Calu3 (cell line): ENCODE results near the gene DNAJC22. TPM values are rescaled to one million over a fixed set of nuclear protein-coding genes. Genes with fewer than 3 reads are reported as not detected.
"Not testable (repeated sequence)": the region's sequence is repeated elsewhere in the genome, so short reads cannot be mapped to it uniquely, and the experiment has no call there.

ENCODE experiments used
- BruUV-seq: library from RNA; stranded (reverse); fragments of 400-500 nt; replicated peaks from 2 replicates; lab custom pipeline; 2021; lab: Mats Ljungman, UMichigan
- CTCF ChIA-PET: fragments of 300-600 bp; sonication (Branson Sonifier 250); formaldehyde crosslinking; loops from one replicate; lab custom pipeline; 2022; ENCODE audit warnings: antibody characterized with exemption; lab: Charles Lee
- DNase-seq: peaks from one replicate; pipeline ENCODE4 v3.0.0; 2022
- H3K27ac Mint-ChIP-seq: one replicate; pipeline ENCODE4 v1.8.0; 2022; ENCODE audit warnings: mixed read lengths; ENCODE audit not compliant: unreplicated experiment
- H3K27me3 Mint-ChIP-seq: one replicate; pipeline ENCODE4 v1.8.0; 2022; ENCODE audit warnings: mixed read lengths; ENCODE audit not compliant: unreplicated experiment
- H3K36me3 Mint-ChIP-seq: one replicate; pipeline ENCODE4 v1.8.0; 2022; ENCODE audit warnings: mild to moderate bottlenecking, moderate library complexity, mixed read lengths; ENCODE audit not compliant: insufficient read depth, unreplicated experiment
- H3K4me1 Mint-ChIP-seq: one replicate; pipeline ENCODE4 v1.8.0; 2022; ENCODE audit warnings: mild to moderate bottlenecking, low read depth, mixed read lengths; ENCODE audit not compliant: unreplicated experiment
- H3K4me3 Mint-ChIP-seq: one replicate; pipeline ENCODE4 v1.8.0; 2022; ENCODE audit warnings: mild to moderate bottlenecking, low read depth, moderate library complexity, mixed read lengths; ENCODE audit not compliant: unreplicated experiment
- H3K9me3 Mint-ChIP-seq: one replicate; pipeline ENCODE4 v1.8.0; 2022; ENCODE audit warnings: low read depth, mixed read lengths; ENCODE audit not compliant: unreplicated experiment
- intact Hi-C: fragments of 100-400 bp; cut with micrococcal nuclease; formaldehyde crosslinking; loops from one replicate; pipeline ENCODE4 v1.10.0; 2022; ENCODE audit not compliant: unreplicated experiment
- total RNA-seq: library from RNA; stranded (reverse); gene quantifications from 2 replicates; pipeline ENCODE4 v1.2.3, GENCODE V29; 2022
- TF ChIP-seq, protein P1 (sequence below): fragments of 200-600 bp; IDR thresholded peaks from one replicate; pipeline ENCODE4 v1.8.0; 2022; ENCODE audit warnings: antibody characterized with exemption; ENCODE audit not compliant: unreplicated experiment

The DNAJC22 gene
- total RNA-seq, 1 experiment from 2014 or later: 9.6 TPM

DNA sequence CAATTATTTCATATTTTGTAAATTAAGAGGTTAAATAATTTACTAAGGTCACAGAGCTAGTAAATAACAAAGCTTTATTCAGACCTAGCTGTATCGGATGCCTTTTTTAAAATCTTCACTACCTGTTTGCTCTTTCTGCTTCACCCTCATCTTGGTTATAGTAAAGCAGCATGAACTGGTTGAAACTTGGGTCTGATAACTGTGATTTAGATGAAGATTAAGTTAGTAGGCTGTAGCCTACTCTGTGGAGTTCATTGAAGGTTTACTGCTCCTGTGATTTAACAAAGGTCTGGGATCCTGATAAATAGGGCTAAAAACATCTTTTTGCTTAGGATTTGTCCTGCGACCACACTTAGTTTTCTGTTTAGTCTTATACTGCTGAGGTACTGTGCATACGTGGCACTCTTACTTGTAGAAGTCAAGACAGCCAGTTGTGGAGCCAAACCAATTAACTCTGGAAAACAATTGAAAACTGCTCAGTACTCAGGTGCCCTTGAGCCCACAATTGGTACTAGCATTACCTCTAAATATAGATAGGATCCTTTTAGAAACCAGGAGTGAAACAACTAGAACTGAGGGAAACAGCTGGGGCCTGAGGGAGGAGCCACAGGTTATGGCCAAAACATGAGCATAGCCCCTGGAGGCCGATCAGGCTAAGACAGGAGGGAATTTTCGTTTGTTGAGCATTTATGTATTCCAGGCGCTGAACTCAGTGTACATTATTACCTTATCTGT is 22.9 kb downstream of the DNAJC22 start:
- intact Hi-C loops: no loop called here
- BruUV-seq: no TSS peak
- no peak overlapping the region for H3K27ac Mint-ChIP-seq

GRCh38 chr12:49370539-49370938 is 23.9 kb downstream of the DNAJC22 start:
- DNase-seq: no peak
- CTCF ChIA-PET: no interaction called here
- Mint-ChIP-seq H3K4me1 (no peaks in the 10 kb centered on the region), H3K27ac (no peak overlapping the region), H3K9me3 (no peaks in the 10 kb centered on the region), H3K27me3 (no peaks in the 10 kb centered on the region), H3K36me3 (peaks cover 24% of the 10 kb centered on the region), H3K4me3 (no peak overlapping the region)
- BruUV-seq: no TSS peak
- TF ChIP-seq, protein P1, sequence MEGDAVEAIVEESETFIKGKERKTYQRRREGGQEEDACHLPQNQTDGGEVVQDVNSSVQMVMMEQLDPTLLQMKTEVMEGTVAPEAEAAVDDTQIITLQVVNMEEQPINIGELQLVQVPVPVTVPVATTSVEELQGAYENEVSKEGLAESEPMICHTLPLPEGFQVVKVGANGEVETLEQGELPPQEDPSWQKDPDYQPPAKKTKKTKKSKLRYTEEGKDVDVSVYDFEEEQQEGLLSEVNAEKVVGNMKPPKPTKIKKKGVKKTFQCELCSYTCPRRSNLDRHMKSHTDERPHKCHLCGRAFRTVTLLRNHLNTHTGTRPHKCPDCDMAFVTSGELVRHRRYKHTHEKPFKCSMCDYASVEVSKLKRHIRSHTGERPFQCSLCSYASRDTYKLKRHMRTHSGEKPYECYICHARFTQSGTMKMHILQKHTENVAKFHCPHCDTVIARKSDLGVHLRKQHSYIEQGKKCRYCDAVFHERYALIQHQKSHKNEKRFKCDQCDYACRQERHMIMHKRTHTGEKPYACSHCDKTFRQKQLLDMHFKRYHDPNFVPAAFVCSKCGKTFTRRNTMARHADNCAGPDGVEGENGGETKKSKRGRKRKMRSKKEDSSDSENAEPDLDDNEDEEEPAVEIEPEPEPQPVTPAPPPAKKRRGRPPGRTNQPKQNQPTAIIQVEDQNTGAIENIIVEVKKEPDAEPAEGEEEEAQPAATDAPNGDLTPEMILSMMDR: no peak
- intact Hi-C loops: no loop called here

More for the DNA sequence above, 22.9 kb downstream of the DNAJC22 start:
- peaks cover 24% of the 10 kb centered on the region for H3K36me3 Mint-ChIP-seq
- H3K4me3 Mint-ChIP-seq: no peak overlapping the region
- DNase-seq: peak; percentile 28
- no peaks in the 10 kb centered on the region for H3K9me3 Mint-ChIP-seq
- TF ChIP-seq, protein P1: no peak
- H3K4me1 Mint-ChIP-seq: no peaks in the 10 kb centered on the region
- no peaks in the 10 kb centered on the region for H3K27me3 Mint-ChIP-seq
- CTCF ChIA-PET: no interaction called here

DNA sequence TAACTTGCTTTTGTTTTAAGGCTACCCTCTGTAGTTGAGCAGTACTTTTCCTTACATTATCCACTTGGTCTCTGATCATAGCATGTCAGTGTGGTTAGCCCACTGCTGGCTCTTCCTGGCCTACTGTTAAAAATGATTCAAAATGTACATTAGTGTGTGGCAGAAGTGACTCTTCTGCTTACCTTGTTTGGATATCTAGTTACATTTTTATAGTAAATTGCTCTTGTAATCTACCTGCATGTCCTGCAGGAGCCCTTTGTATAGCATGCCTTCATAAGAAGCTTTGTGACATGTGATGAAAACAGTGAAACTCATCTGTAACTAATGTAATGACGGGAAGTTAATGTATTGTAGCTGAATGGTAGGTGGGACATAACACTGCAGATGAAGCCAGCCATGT is 28.7 kb downstream of the DNAJC22 start:
- TF ChIP-seq, protein P1: no peak
- Mint-ChIP-seq H3K36me3 (no peaks in the 10 kb centered on the region), H3K4me3 (no peak overlapping the region), H3K9me3 (no peaks in the 10 kb centered on the region), H3K4me1 (no peaks in the 10 kb centered on the region), H3K27me3 (no peaks in the 10 kb centered on the region), H3K27ac (no peak overlapping the region)
- no TSS peak for BruUV-seq
- intact Hi-C loops: no loop called here
- CTCF ChIA-PET: no interaction called here
- no peak for DNase-seq

DNA sequence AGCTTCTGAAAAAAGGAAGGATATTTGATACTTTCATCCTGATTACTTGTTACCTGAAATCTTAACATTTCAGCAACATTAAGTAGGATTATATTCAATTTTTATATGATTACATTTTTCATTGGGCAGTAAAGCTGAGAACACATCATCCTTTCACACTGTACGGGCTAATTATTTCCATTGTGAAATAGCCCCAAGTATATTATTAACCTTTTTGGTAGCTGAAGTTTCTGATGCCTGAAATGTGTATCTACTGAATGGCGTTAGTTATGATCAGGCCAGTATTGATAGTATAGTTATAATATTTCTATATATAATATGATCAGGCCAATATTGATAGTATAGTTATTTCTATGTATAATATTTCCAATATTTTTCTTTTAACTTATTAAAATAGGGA is 30.7 kb downstream of the DNAJC22 start:
- H3K27ac Mint-ChIP-seq: no peak overlapping the region
- H3K9me3 Mint-ChIP-seq: no peaks in the 10 kb centered on the region
- TF ChIP-seq, protein P1: no peak
- CTCF ChIA-PET: interaction anchor here (0.9 kb wide), 1 partner anchor 10 kb away, joined by 3 read pairs; the partner anchor contains the start of gene SPATS2
- no peaks in the 10 kb centered on the region for H3K4me1 Mint-ChIP-seq
- no peaks in the 10 kb centered on the region for H3K27me3 Mint-ChIP-seq
- no peak overlapping the region for H3K4me3 Mint-ChIP-seq
- no peaks in the 10 kb centered on the region for H3K36me3 Mint-ChIP-seq
- intact Hi-C loops: no loop called here
- no peak for DNase-seq
- no TSS peak for BruUV-seq

DNA sequence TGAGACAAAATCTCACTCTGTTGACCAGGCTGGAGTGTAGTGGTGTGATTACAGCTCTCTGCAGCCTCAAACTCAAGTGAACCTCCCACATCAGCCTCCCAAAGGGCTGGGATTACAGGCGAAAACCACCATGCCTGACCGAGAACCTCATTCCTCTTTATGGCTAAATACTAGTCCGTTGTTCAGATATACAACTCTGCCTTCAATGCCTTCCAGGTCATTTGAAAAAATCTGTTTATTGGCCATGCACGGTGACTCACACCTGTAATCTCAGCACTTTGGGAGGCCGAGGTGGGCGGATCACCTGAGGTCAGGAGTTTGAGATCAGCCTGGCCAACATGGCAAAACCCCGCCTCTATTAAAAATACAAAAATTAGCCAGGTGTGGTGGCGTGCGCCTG is 33.5 kb downstream of the DNAJC22 start:
- H3K4me3 Mint-ChIP-seq, H3K4me1 Mint-ChIP-seq, H3K9me3 Mint-ChIP-seq, CTCF ChIA-PET, DNase-seq, H3K27me3 Mint-ChIP-seq, H3K36me3 Mint-ChIP-seq, intact Hi-C loops, H3K27ac Mint-ChIP-seq, BruUV-seq: not testable (repeated sequence)
